HEK293T (cell line): Measurements from ENCODE around the gene CACNA1C.

Source experiments
- CTCF ChIA-PET: fragments of 350-600 bp; formaldehyde crosslinking; extraction: SDS; loops from one replicate; lab custom pipeline; 2021; ENCODE audit warnings: antibody characterized with exemption, inconsistent platforms; lab: Yijun Ruan, JAX
- POLR2A ChIA-PET: fragments of 350-600 bp; formaldehyde crosslinking; extraction: SDS; loops from one replicate; lab custom pipeline; 2020; ENCODE audit warnings: antibody characterized with exemption, inconsistent platforms; lab: Yijun Ruan, JAX
- DNase-seq: peaks from one replicate; pipeline ENCODE4 v3.0.0; 2012; ENCODE audit warnings: mixed read lengths; ENCODE audit errors: extremely low spot score
- ARNT ChIP-seq: fragments of 450-650 bp; IDR thresholded peaks from 2 replicates; pipeline ENCODE4 v1.6.1; 2017; ENCODE audit warnings: mild to moderate bottlenecking
- BHLHE40 ChIP-seq: fragments of 450-650 bp; IDR thresholded peaks from 2 replicates; pipeline ENCODE4 v1.6.1; 2016; ENCODE audit warnings: mild to moderate bottlenecking, moderate library complexity, borderline replicate concordance
- CTBP1 ChIP-seq: fragments of 450-650 bp; IDR thresholded peaks from 2 replicates; pipeline ENCODE4 v1.6.1; 2016; ENCODE audit warnings: borderline replicate concordance
- ELF4 ChIP-seq: fragments of 450-650 bp; IDR thresholded peaks from 2 replicates; pipeline ENCODE4 v1.6.1; 2017; ENCODE audit warnings: antibody characterized with exemption
- FOXA1 ChIP-seq: fragments of 450-650 bp; IDR thresholded peaks from 2 replicates; pipeline ENCODE4 v1.6.1; 2016; ENCODE audit warnings: mild to moderate bottlenecking
- FOXK2 ChIP-seq: fragments of 450-650 bp; IDR thresholded peaks from 2 replicates; pipeline ENCODE4 v1.6.1; 2016; ENCODE audit warnings: mild to moderate bottlenecking
- FOXM1 ChIP-seq: fragments of 450-650 bp; IDR thresholded peaks from 2 replicates; pipeline ENCODE4 v1.6.1; 2017; ENCODE audit warnings: mild to moderate bottlenecking, borderline replicate concordance
- HDGF ChIP-seq: fragments of 450-650 bp; IDR thresholded peaks from 2 replicates; pipeline ENCODE4 v1.6.1; 2017; ENCODE audit warnings: antibody characterized with exemption, borderline replicate concordance
- L3MBTL2 ChIP-seq: fragments of 450-650 bp; conservative IDR thresholded peaks from 2 replicates; pipeline ENCODE4 v1.6.1; 2016; ENCODE audit warnings: mild to moderate bottlenecking
- LEF1 ChIP-seq: fragments of 450-650 bp; IDR thresholded peaks from 2 replicates; pipeline ENCODE4 v1.6.1; 2017; ENCODE audit warnings: mild to moderate bottlenecking, borderline replicate concordance
- NFRKB ChIP-seq: fragments of 450-650 bp; IDR thresholded peaks from 2 replicates; pipeline ENCODE4 v1.6.1; 2016; ENCODE audit warnings: mild to moderate bottlenecking, moderate library complexity
- PKNOX1 ChIP-seq: fragments of 450-650 bp; IDR thresholded peaks from 2 replicates; pipeline ENCODE4 v1.6.1; 2016
- SP1 ChIP-seq: fragments of 450-650 bp; IDR thresholded peaks from 2 replicates; pipeline ENCODE4 v1.6.1; 2017
- SUZ12 ChIP-seq: fragments of 450-650 bp; IDR thresholded peaks from 2 replicates; pipeline ENCODE4 v1.6.1; 2016; ENCODE audit warnings: mild to moderate bottlenecking
- TARDBP ChIP-seq: fragments of 450-650 bp; IDR thresholded peaks from 2 replicates; pipeline ENCODE4 v1.6.1; 2016
- ZNF384 ChIP-seq: fragments of 450-650 bp; IDR thresholded peaks from 2 replicates; pipeline ENCODE4 v1.6.1; 2016

Gene CACNA1C

GRCh38 chr12:2413999-2414792 is 361.4 kb downstream of the CACNA1C start:
- TF ChIP-seq ARNT (no peak), FOXK2 (no peak), SP1 (no peak), FOXM1 (no peak)
- ChIA-PET POLR2A (no interaction called here), CTCF (no interaction called here)
- no peak for DNase-seq

GRCh38 chr12:2414810-2415567 is 362.2 kb downstream of the CACNA1C start:
- TF ChIP-seq LEF1 (no peak), FOXA1 (no peak), L3MBTL2 (no peak), NFRKB (no peak), ARNT (no peak), SUZ12 (no peak), ZNF384 (no peak), FOXM1 (no peak), CTBP1 (no peak), HDGF (no peak), TARDBP (no peak), PKNOX1 (no peak)
- DNase-seq, result no peak
- POLR2A ChIA-PET, result interaction anchor here (1.3 kb wide), 1 partner anchor 16 kb away, joined by 4 read pairs; no protein-coding TSS in a partner anchor
- CTCF ChIA-PET, result no interaction called here

DNA sequence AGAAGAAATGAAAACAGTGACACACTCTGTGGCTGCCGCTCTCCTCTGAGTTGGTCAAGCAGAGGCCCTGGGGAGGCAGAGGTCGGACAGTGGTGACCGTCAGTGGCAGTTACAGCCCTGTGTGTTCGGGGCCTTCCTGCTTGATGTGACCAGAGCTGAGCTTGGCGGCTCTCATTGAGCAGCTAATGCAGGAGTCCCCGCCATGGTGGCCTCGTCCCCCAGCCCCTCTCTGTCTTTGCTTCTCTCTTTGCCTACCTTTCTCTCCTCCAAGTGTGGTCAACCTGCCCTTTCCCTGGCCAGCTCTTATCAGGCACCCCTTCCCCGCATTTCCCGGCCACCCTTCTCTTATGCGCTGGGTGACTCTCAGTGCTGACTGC is 362.8 kb downstream of the CACNA1C start:
- ChIA-PET POLR2A (interaction anchor here (1.3 kb wide), 1 partner anchor 17 kb away, joined by 4 read pairs; no protein-coding TSS in a partner anchor), CTCF (interaction anchor here (0.9 kb wide), 1 partner anchor 55 kb away, joined by 3 read pairs; no protein-coding TSS in a partner anchor)
- DNase-seq, result no peak
- TF ChIP-seq CTBP1 (no peak), NFRKB (no peak), SP1 (no peak), TARDBP (no peak), FOXA1 (no peak), HDGF (no peak), L3MBTL2 (no peak)

DNA sequence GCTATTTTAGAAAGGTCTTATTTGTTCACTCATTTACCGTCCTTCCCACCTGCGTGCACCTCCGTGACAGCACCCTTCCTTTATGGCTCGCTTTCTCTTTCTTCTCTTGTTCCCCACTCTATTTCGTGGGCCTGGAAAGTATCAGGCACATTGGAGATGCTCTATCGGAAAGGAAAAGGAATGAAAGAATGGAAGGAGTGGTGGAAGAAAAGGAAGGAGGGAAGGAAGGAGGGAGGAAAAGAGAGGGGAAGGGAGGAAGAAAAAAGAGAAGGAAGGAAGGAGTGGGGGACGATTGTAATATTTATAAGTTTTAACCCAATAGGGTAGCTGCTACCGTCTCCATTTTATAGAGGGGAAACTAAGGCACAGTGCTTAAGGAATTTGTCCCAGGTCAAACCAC is 363.4 kb downstream of the CACNA1C start:
- ChIA-PET CTCF (interaction anchor here (0.9 kb wide), 1 partner anchor 56 kb away, joined by 3 read pairs; no protein-coding TSS in a partner anchor), POLR2A (interaction anchor here (1.3 kb wide), 1 partner anchor 18 kb away, joined by 4 read pairs; no protein-coding TSS in a partner anchor)
- TF ChIP-seq PKNOX1 (no peak), L3MBTL2 (no peak), BHLHE40 (no peak), FOXA1 (no peak), FOXM1 (no peak), LEF1 (no peak), SUZ12 (no peak), CTBP1 (no peak), NFRKB (no peak), FOXK2 (no peak), HDGF (no peak), TARDBP (no peak), ELF4 (no peak)
- no peak for DNase-seq

DNA sequence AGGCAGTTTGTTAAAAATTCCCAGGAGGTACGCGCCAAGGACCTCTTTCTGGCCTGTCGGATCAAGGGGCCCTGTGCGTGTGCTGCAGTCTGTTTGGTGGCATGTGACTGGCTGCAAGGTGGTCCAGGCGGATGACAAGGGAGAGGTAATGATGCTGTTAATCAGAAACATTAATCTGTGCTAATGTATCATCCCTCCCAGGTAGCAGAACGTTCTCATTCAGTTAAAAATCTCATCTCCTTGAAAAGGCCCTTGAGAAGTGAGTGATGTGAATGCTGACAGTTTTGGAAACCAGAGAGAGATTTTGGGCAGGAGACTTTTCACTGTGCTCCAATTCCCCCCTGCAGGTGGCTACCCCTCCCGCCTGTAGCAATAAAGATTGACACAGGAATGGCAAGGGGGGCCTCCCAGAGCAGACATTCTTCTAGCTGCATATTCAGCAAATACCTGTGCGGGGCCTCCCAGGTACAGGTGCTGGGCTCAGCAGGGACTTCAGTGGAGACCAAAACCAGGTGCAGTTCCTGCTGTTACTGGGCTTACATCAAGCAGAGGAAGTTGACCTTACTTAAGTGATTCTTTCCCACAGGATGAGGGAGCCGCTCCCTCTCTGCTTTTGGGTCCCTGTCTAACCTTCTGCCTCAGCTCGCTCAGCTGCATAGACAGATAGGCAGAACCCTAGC is 364.8 kb downstream of the CACNA1C start:
- CTCF ChIA-PET, result no interaction called here
- TF ChIP-seq ELF4 (no peak), FOXK2 (no peak), LEF1 (no peak), FOXM1 (no peak), SUZ12 (no peak), PKNOX1 (no peak), ARNT (no peak), NFRKB (no peak), BHLHE40 (no peak), L3MBTL2 (no peak), HDGF (no peak), FOXA1 (no peak), CTBP1 (no peak)
- POLR2A ChIA-PET, result no interaction called here
- DNase-seq, result no peak
